ENCODE measurements around the gene SOX9.

GRCh38 chr17:72152387-72152929 is 31.6 kb downstream of the SOX9 start:
- TF ChIP-seq, protein P1, sequence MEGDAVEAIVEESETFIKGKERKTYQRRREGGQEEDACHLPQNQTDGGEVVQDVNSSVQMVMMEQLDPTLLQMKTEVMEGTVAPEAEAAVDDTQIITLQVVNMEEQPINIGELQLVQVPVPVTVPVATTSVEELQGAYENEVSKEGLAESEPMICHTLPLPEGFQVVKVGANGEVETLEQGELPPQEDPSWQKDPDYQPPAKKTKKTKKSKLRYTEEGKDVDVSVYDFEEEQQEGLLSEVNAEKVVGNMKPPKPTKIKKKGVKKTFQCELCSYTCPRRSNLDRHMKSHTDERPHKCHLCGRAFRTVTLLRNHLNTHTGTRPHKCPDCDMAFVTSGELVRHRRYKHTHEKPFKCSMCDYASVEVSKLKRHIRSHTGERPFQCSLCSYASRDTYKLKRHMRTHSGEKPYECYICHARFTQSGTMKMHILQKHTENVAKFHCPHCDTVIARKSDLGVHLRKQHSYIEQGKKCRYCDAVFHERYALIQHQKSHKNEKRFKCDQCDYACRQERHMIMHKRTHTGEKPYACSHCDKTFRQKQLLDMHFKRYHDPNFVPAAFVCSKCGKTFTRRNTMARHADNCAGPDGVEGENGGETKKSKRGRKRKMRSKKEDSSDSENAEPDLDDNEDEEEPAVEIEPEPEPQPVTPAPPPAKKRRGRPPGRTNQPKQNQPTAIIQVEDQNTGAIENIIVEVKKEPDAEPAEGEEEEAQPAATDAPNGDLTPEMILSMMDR (IDR thresholded peaks at IDR 0.05; ENCODE audit: control extremely low read depth in 1 of 3, insufficient read depth in 1 of 3, low read depth in 1 of 3, low read length in 3 of 3), result no peak
- no peak for TF ChIP-seq ASH2L (IDR thresholded peaks at IDR 0.05; ENCODE audit: low read length)
- no peak for TF ChIP-seq CHD1 (IDR thresholded peaks at IDR 0.05; ENCODE audit: low read depth, low read length)
- no peak for TF ChIP-seq TAF1 (IDR thresholded peaks at IDR 0.05; ENCODE audit: low read depth, low read length)
- TF ChIP-seq EZH2 (IDR thresholded peaks at IDR 0.05; ENCODE audit: low read depth, low read length, severe bottlenecking), result no peak
